HTR-8/SVneo (cell line): Measurements from ENCODE around the gene WDR26.
A peak's percentile ranks its signal among the peaks of the same experiment; 100 is the strongest.

Source experiments
- DNase-seq: peaks from one replicate; pipeline ENCODE4 v3.0.0; 2011; ENCODE audit warnings: low spot score, mixed read lengths; ENCODE audit not compliant: insufficient read length
- FAIRE-seq: peaks from 2 replicates; lab custom pipeline; 2011; peaks lifted over from hg19 to GRCh38; lab: Jason Lieb, UNC

Gene WDR26

GRCh38 chr1:224402472-224403036 lies 32.0 kb downstream of the WDR26 start:
- no peak for DNase-seq
- FAIRE-seq = no peak

- DNase-seq (no peak), FAIRE-seq (no peak)
Observed at GRCh38 chr1:224399887-224400286, 34.7 kb downstream of the WDR26 start.

GRCh38 chr1:224393294-224393693 lies 41.3 kb downstream of the WDR26 start:
- FAIRE-seq = no peak

GRCh38 chr1:224392411-224393249 lies 42.0 kb downstream of the WDR26 start:
- DNase-seq (no peak), FAIRE-seq (no peak)

More at GRCh38 chr1:224393294-224393693, 41.3 kb downstream of the WDR26 start:
- no peak for DNase-seq

- no peak for FAIRE-seq
- no peak for DNase-seq
Observed at GRCh38 chr1:224390517-224390916, 44.1 kb downstream of the WDR26 start.

GRCh38 chr1:224387943-224388342 lies 46.7 kb downstream of the WDR26 start:
- no peak for DNase-seq
- no peak for FAIRE-seq

- FAIRE-seq (no peak), DNase-seq (no peak)
Observed at GRCh38 chr1:224387302-224387912, 47.2 kb downstream of the WDR26 start.

GRCh38 chr1:224383218-224383617 lies 51.4 kb downstream of the WDR26 start:
- FAIRE-seq = no peak
- DNase-seq = no peak

- FAIRE-seq (no peak), DNase-seq (no peak)
Observed at GRCh38 chr1:224381880-224382548, 52.6 kb downstream of the WDR26 start.

- DNase-seq (no peak), FAIRE-seq (no peak)
Observed at GRCh38 chr1:224380003-224380402, 54.6 kb downstream of the WDR26 start.

- DNase-seq (no peak), FAIRE-seq (no peak)
Observed at GRCh38 chr1:224378855-224379631, 55.6 kb downstream of the WDR26 start.

GRCh38 chr1:224377676-224378006 lies 57.0 kb downstream of the WDR26 start:
- no peak for FAIRE-seq
- DNase-seq = peak; percentile 19

- FAIRE-seq (no peak), DNase-seq (no peak)
Observed at GRCh38 chr1:224375059-224375458, 59.5 kb downstream of the WDR26 start.

GRCh38 chr1:224373008-224373590 lies 61.5 kb downstream of the WDR26 start:
- no peak for FAIRE-seq
- no peak for DNase-seq

GRCh38 chr1:224368409-224368808 lies 66.2 kb downstream of the WDR26 start:
- DNase-seq (no peak), FAIRE-seq (no peak)

GRCh38 chr1:224359207-224359606 lies 75.4 kb downstream of the WDR26 start:
- DNase-seq = no peak
- FAIRE-seq = no peak

GRCh38 chr1:224358237-224358636 lies 76.4 kb downstream of the WDR26 start:
- no peak for FAIRE-seq

GRCh38 chr1:224357626-224358124 lies 76.9 kb downstream of the WDR26 start:
- no peak for FAIRE-seq
- peak; percentile 15 for DNase-seq

More at GRCh38 chr1:224358237-224358636, 76.4 kb downstream of the WDR26 start:
- no peak for DNase-seq
